SK-N-MC (cell line): Measurements from ENCODE around the gene MUC5B.

Experiments
- EZH2 ChIP-seq: fragments of 200-600 bp; sonication (generic); IDR thresholded peaks from one replicate; pipeline ENCODE4 v1.6.1; 2017; ENCODE audit warnings: antibody characterized with exemption
- POLR2AphosphoS5 ChIP-seq: IDR thresholded peaks from 2 replicates; pipeline ENCODE4 v1.6.1; 2012; ENCODE audit warnings: mild to moderate bottlenecking, low read depth, low read length, borderline replicate concordance

DNA sequence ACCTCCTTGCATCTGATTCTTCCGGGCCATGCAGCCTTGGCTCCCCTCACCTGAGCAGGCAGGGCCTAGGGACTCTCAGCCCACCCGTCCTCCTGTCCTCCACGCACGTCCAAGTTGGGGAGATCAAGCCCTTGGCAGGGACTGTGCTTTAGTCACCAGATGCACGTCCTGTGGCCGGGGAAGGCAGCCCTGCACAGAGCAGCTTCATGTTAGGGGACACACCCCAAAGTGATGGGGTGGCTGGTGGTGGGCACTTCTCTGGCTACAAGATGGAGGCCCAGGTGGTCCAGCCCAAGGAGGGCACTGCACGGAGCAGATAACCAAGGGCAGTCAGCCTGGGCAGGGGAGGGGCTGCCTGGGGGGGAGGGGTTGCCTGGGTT lies 1.2 kb downstream of the MUC5B start:
- no peak for TF ChIP-seq POLR2AphosphoS5
- no peak for TF ChIP-seq EZH2
